A673 (cell line): ENCODE results near the gene SERGEF. TPM values are rescaled to one million over a fixed set of nuclear protein-coding genes. Genes with fewer than 3 reads are reported as not detected.

Experiments used
- BruUV-seq: library from RNA; stranded (reverse); fragments of 400-500 nt; replicated peaks from 2 replicates; lab custom pipeline; 2021; lab: Mats Ljungman, UMichigan
- CTCF ChIA-PET: fragments of 300-600 bp; sonication (Branson Sonifier 250); formaldehyde crosslinking; loops from one replicate; lab custom pipeline; 2022; ENCODE audit warnings: antibody characterized with exemption; lab: Charles Lee
- POLR2A ChIA-PET: fragments of 300-600 bp; sonication (Branson Sonifier 250); formaldehyde crosslinking; loops from one replicate; lab custom pipeline; 2022; ENCODE audit warnings: antibody characterized with exemption; ENCODE audit not compliant: low non-redundant PET; lab: Charles Lee
- DNase-seq: peaks from one replicate; pipeline ENCODE4 v3.0.0-alpha.2; 2015; ENCODE audit warnings: low spot score
- H3K27ac ChIP-seq: fragments of 200-600 bp; sonication (generic); 2 replicates; pipeline ENCODE4 v1.5.1; 2016; ENCODE audit warnings: mixed run types, low read depth, mild to moderate bottlenecking, mixed read lengths, antibody characterized with exemption, low read length; ENCODE audit not compliant: poor library complexity, severe bottlenecking
- H3K27me3 ChIP-seq: fragments of 200-600 bp; sonication (generic); replicated peaks from 2 replicates; pipeline ENCODE4 v1.6.1; 2017; ENCODE audit warnings: mixed run types, low read depth, mild to moderate bottlenecking, mixed read lengths, antibody characterized with exemption, low read length; ENCODE audit not compliant: insufficient read depth, poor library complexity
- H3K36me3 ChIP-seq: fragments of 200-600 bp; sonication (generic); 2 replicates; pipeline ENCODE4 v1.6.1; 2016; ENCODE audit warnings: mixed run types, mild to moderate bottlenecking, mixed read lengths, antibody characterized with exemption, low read length; ENCODE audit not compliant: insufficient read depth, poor library complexity, severe bottlenecking
- H3K4me1 ChIP-seq: fragments of 200-600 bp; sonication (generic); 2 replicates; pipeline ENCODE4 v1.6.1; 2017; ENCODE audit warnings: mixed run types, mild to moderate bottlenecking, mixed read lengths, antibody characterized with exemption, low read length; ENCODE audit not compliant: insufficient read depth, poor library complexity, severe bottlenecking
- H3K4me3 ChIP-seq: fragments of 200-600 bp; sonication (generic); 2 replicates; pipeline ENCODE4 v1.5.1; 2016; ENCODE audit warnings: low read depth, mixed run types, mild to moderate bottlenecking, mixed read lengths, low read length; ENCODE audit not compliant: poor library complexity, severe bottlenecking
- H3K9me3 ChIP-seq: fragments of 200-600 bp; sonication (generic); 2 replicates; pipeline ENCODE4 v1.6.1; 2016; ENCODE audit warnings: mixed run types, low read depth, mild to moderate bottlenecking, mixed read lengths, antibody characterized with exemption, low read length; ENCODE audit not compliant: poor library complexity, severe bottlenecking
- CTCF ChIP-seq: fragments of 300-800, 200-600 bp; sonication (generic); conservative IDR thresholded peaks from 2 replicates; pipeline ENCODE4 v1.5.1; 2017; ENCODE audit warnings: low read depth, mild to moderate bottlenecking, antibody characterized with exemption, low read length, moderate library complexity, mixed read lengths
- EZH2 ChIP-seq: fragments of 200-600 bp; sonication (generic); IDR thresholded peaks from 2 replicates; pipeline ENCODE4 v1.6.1; 2017; ENCODE audit warnings: borderline replicate concordance, low read depth, mild to moderate bottlenecking, mixed read lengths, antibody characterized with exemption, low read length; ENCODE audit not compliant: poor library complexity, severe bottlenecking
- intact Hi-C: fragments of 100-400 bp; cut with micrococcal nuclease; formaldehyde crosslinking; loops from one replicate; pipeline ENCODE4 v1.10.0; 2022; ENCODE audit not compliant: unreplicated experiment
- total RNA-seq: library from RNA; stranded (reverse); gene quantifications from 2 replicates; pipeline ENCODE4 v1.2.3, GENCODE V29; 2021

The SERGEF gene
- total RNA-seq, 1 experiment from 2014 or later: 15.2 TPM

DNA sequence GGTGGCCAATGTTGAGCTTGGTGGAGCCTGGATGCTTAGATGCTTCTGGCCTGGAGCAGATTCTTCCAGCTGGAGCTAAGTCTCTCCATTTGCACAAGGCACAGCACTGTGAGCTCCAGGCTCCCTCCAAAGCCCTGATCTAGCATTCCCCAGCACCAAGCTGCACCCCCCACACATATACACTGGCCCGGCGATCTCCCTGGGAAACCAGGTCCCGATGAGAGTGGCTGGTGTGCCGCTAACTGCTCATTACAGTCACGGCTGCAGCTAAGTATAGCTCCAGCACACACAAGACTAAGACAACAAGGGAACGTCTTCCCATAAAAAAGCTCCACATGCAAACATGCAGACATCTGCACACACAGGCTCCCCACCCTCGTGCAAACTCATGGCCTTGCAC, 260.7 kb downstream of the SERGEF start:
- Histone ChIP-seq H3K4me1 (no peaks in the 10 kb centered on the region), H3K4me3 (no peak overlapping the region), H3K27me3 (peaks cover 7% of the 10 kb centered on the region), H3K9me3 (no peaks in the 10 kb centered on the region), H3K27ac (no peak overlapping the region), H3K36me3 (no peaks in the 10 kb centered on the region)
- intact Hi-C loops: no loop called here
- ChIA-PET CTCF (no interaction called here), POLR2A (interaction anchor here (0.5 kb wide), 1 partner anchor 328 kb away, joined by 3 read pairs; no protein-coding TSS in a partner anchor)
- BruUV-seq: no TSS peak
- TF ChIP-seq CTCF (no peak), EZH2 (no peak)
- no peak for DNase-seq

- H3K36me3 ChIP-seq: no peaks in the 10 kb centered on the region
- no TSS peak for BruUV-seq
- intact Hi-C loops: no loop called here
- no peaks in the 10 kb centered on the region for H3K9me3 ChIP-seq
- no peak for TF ChIP-seq EZH2
- TF ChIP-seq CTCF: no peak
- H3K4me1 ChIP-seq: no peaks in the 10 kb centered on the region
- POLR2A ChIA-PET: no interaction called here
- DNase-seq: no peak
- no peak overlapping the region for H3K4me3 ChIP-seq
- CTCF ChIA-PET: no interaction called here
- no peak overlapping the region for H3K27ac ChIP-seq
- peaks cover 7% of the 10 kb centered on the region for H3K27me3 ChIP-seq
These were observed 261.3 kb downstream of the SERGEF start for GRCh38 chr11:17751558-17751957.

DNA sequence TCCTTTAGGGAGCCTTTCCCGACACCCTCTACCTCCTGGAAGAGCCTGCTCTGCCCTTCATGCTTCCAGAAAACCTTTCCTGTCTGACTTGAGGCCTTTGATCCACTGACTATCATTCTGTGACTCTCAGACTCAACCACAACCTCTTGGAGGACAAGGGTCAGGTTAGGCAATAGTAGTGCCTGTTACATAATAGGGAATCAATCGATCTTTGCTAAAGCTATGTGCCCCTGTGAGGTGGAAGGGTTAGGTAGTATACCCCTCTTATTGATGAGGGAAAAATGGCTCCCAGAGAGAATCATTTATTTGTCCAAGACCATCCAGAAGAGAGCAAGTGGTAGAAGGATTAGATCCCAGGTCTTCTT, 262.1 kb downstream of the SERGEF start:
- CTCF ChIA-PET: no interaction called here
- no peaks in the 10 kb centered on the region for H3K36me3 ChIP-seq
- POLR2A ChIA-PET: no interaction called here
- H3K27ac ChIP-seq: no peak overlapping the region
- H3K27me3 ChIP-seq: peaks cover 7% of the 10 kb centered on the region
- no peak for DNase-seq
- intact Hi-C loops: no loop called here
- H3K4me3 ChIP-seq: no peak overlapping the region
- no TSS peak for BruUV-seq
- H3K4me1 ChIP-seq: no peaks in the 10 kb centered on the region
- no peaks in the 10 kb centered on the region for H3K9me3 ChIP-seq
- TF ChIP-seq EZH2: no peak
- TF ChIP-seq CTCF: no peak
